ENCODE data around the gene SOCS4.

SOCS4 gene, protein sequence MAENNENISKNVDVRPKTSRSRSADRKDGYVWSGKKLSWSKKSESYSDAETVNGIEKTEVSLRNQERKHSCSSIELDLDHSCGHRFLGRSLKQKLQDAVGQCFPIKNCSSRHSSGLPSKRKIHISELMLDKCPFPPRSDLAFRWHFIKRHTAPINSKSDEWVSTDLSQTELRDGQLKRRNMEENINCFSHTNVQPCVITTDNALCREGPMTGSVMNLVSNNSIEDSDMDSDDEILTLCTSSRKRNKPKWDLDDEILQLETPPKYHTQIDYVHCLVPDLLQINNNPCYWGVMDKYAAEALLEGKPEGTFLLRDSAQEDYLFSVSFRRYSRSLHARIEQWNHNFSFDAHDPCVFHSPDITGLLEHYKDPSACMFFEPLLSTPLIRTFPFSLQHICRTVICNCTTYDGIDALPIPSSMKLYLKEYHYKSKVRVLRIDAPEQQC

GRCh38 chr14:55026793-55027561 is at the start of gene SOCS4, which contains the start of gene WDHD1:
Gene SOCS4, plus strand, starts transcription at chr14:55027236. Its CDS starts 15,806 bp downstream, at chr14:55043042.
Gene WDHD1, minus strand, starts transcription at chr14:55027099. Its CDS starts 312 bp downstream, at chr14:55026787.
- TF ChIP-seq, protein P1, sequence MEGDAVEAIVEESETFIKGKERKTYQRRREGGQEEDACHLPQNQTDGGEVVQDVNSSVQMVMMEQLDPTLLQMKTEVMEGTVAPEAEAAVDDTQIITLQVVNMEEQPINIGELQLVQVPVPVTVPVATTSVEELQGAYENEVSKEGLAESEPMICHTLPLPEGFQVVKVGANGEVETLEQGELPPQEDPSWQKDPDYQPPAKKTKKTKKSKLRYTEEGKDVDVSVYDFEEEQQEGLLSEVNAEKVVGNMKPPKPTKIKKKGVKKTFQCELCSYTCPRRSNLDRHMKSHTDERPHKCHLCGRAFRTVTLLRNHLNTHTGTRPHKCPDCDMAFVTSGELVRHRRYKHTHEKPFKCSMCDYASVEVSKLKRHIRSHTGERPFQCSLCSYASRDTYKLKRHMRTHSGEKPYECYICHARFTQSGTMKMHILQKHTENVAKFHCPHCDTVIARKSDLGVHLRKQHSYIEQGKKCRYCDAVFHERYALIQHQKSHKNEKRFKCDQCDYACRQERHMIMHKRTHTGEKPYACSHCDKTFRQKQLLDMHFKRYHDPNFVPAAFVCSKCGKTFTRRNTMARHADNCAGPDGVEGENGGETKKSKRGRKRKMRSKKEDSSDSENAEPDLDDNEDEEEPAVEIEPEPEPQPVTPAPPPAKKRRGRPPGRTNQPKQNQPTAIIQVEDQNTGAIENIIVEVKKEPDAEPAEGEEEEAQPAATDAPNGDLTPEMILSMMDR (IDR thresholded peaks at IDR 0.05), result no peak; the same call in 1 of the 2 replicates

GRCh38 chr14:54979039-54979438 is 48.0 kb upstream of the SOCS4 start:
- TF ChIP-seq, protein P1 (IDR thresholded peaks at IDR 0.05), result no peak

GRCh38 chr14:54981698-54982097 is 45.3 kb upstream of the SOCS4 start:
- TF ChIP-seq, protein P1 (IDR thresholded peaks at IDR 0.05), result 0 out of 2 replicates have a peak, but pooled peaks have one; percentile 17

- TF ChIP-seq, protein P1 (IDR thresholded peaks at IDR 0.05), result no peak
These were observed 41.9 kb upstream of the SOCS4 start for GRCh38 chr14:54985156-54985555.

- TF ChIP-seq, protein P1 (IDR thresholded peaks at IDR 0.05), result no peak
These were observed 26.7 kb upstream of the SOCS4 start for GRCh38 chr14:55000381-55000780.

DNA sequence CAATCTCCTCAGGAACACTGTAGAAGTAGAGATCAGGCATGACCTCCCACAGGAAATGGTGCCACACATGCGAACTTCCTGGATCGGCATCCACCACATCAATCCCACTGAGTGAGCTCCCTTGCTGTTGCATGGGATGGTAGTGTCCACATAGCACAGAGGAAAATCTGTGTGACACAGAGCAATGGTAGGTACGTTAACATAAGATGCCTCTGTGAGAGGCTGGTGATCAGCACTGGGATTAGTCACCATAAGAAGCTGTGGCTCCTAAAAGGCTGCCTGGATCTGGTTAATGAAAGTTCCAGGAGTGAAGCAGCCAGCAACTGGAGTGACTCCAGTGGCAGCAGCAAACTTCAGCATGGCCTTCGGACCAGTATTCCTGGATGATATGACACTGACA is 22.0 kb upstream of the SOCS4 start:
- TF ChIP-seq, protein P1 (IDR thresholded peaks at IDR 0.05), result no peak

DNA sequence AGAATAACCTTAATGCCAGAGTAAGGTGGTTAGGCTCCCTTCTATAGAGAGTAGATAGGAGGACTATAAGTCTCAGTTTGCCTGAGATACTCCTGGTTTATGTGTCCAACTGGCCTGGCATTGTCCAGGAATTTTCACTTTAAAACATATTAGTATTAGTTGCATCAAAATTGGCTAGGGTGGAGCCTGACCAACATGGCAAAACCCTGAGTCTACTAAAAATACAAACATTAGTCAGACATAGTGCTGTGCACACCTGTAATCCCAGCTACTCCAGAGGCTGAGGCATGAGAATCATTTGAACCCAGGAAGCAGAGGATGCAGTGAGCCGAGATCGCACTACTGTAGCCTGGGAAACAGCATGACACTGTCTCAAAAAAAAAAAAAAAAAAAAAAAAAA is 12.0 kb upstream of the SOCS4 start:
- TF ChIP-seq, protein P1 (IDR thresholded peaks at IDR 0.05), result no peak

Data from LNCAP (cell line).